Tibial artery (tissue), 4 donors: ENCODE data around the gene EID3.
"Not testable (repeated sequence)": the region's sequence is repeated elsewhere in the genome, so short reads cannot be mapped to it uniquely, and the experiment has no call there.

Source experiments
- DNase-seq, 2 donors: peaks; one replicate each; pipeline ENCODE4 v3.0.0-alpha.2; 2019
- H3K27ac ChIP-seq, 2 donors: fragments of 200-600 bp; sonication (generic) in 1 of 2; 1 replicate in 1 of 2; 2 replicates in 1 of 2; pipeline ENCODE4 v1.5.1; 2018 to 2019; ENCODE audit warnings: mild to moderate bottlenecking in 1 of 2
- H3K27me3 ChIP-seq, 2 donors: fragments of 200-600 bp; sonication (generic) in 1 of 2; one replicate each; pipeline versions ENCODE4 v1.5.1 to v1.6.0; 2016 to 2019
- H3K36me3 ChIP-seq, 3 donors: fragments of 200-600 bp; sonication (generic) in 2 of 3; one replicate each; pipeline ENCODE4 v1.5.1; 2016 to 2019; ENCODE audit warnings: mild to moderate bottlenecking in 2 of 3
- H3K4me1 ChIP-seq, 4 donors: fragments of 200-600 bp; sonication (generic) in 2 of 4; 1 replicate in 3 of 4; 2 replicates in 1 of 4; pipeline ENCODE4 v1.5.1; 2016 to 2019
- H3K4me3 ChIP-seq, 2 donors: fragments of 200-600 bp; sonication (generic) in 1 of 2; 1 replicate in 1 of 2; 2 replicates in 1 of 2; pipeline ENCODE4 v1.5.1; 2018 to 2019; ENCODE audit warnings: mild to moderate bottlenecking in 2 of 2
- H3K9me3 ChIP-seq, 3 donors: fragments of 200-600 bp; sonication (generic) in 1 of 3; one replicate each; pipeline ENCODE4 v1.5.1; 2016 to 2019
- intact Hi-C: fragments of 100-400 bp; cut with DNase I; formaldehyde crosslinking; loops from one replicate; pipeline ENCODE4 v1.15.0; 2023; ENCODE audit warnings: low total_unique reads
- TF ChIP-seq, protein P1 (sequence below), 2 experiments: fragments of 200-600 bp in 1 of 2; fragments of 450-650 bp in 1 of 2; IDR thresholded peaks; one replicate each; pipeline ENCODE4 v1.5.1; 2017 to 2019; ENCODE audit warnings: antibody characterized with exemption in 2 of 2, mild to moderate bottlenecking in 1 of 2, moderate library complexity in 1 of 2

EID3 gene

DNA sequence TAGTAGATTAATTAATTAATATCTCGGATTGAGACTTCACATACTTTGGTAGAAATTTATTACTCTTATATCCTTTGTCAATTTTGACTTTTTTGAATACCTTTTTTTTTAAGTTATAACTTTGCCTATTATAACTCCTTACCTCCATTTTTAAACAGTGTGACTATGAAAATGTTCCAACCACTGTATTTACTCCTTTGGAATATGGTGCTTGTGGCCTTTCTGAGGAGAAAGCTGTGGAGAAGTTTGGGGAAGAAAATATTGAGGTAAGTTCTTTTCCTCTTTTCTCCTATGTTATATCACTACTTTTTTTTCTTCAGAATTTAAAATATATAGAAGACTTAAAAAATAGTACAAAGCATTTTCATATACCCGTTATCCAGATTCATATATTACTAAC is 27.8 kb downstream of the EID3 start:
- Histone ChIP-seq H3K4me1 (no peaks in the 10 kb centered on the region), H3K27ac (no peak overlapping the region), H3K4me3 (no peak overlapping the region), H3K36me3 (peaks cover 79 to 87% (median 80%) of the 10 kb centered on the region in 3 donors), H3K27me3 (no peaks in the 10 kb centered on the region), H3K9me3 (no peaks in the 10 kb centered on the region)
- DNase-seq: no peak
- TF ChIP-seq, protein P1, sequence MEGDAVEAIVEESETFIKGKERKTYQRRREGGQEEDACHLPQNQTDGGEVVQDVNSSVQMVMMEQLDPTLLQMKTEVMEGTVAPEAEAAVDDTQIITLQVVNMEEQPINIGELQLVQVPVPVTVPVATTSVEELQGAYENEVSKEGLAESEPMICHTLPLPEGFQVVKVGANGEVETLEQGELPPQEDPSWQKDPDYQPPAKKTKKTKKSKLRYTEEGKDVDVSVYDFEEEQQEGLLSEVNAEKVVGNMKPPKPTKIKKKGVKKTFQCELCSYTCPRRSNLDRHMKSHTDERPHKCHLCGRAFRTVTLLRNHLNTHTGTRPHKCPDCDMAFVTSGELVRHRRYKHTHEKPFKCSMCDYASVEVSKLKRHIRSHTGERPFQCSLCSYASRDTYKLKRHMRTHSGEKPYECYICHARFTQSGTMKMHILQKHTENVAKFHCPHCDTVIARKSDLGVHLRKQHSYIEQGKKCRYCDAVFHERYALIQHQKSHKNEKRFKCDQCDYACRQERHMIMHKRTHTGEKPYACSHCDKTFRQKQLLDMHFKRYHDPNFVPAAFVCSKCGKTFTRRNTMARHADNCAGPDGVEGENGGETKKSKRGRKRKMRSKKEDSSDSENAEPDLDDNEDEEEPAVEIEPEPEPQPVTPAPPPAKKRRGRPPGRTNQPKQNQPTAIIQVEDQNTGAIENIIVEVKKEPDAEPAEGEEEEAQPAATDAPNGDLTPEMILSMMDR (IDR thresholded peaks at IDR 0.05): no peak
- intact Hi-C loops: no loop called here

DNA sequence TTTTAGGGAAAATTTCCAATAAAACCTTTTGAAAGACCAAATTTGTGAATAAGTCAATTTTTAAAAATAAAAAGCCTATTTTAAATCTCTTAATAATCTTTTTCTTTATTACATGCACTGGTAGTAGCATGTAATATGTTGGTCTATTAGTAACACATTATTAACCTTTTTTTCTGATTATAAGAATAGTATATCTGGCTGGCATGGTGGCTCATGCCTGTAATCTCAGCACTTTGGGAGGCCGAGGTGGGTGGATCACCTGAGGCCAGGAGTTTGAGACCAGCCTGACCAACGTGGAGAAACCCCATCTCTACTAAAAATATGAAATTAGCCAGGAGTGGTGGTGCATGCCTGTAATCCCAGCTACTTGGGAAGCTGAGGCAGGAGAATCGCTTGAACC is 28.7 kb downstream of the EID3 start:
- H3K27ac ChIP-seq, DNase-seq: not testable (repeated sequence)
- H3K36me3 ChIP-seq: peaks cover 78 to 87% (median 80%) of the 10 kb centered on the region in 3 donors

DNA sequence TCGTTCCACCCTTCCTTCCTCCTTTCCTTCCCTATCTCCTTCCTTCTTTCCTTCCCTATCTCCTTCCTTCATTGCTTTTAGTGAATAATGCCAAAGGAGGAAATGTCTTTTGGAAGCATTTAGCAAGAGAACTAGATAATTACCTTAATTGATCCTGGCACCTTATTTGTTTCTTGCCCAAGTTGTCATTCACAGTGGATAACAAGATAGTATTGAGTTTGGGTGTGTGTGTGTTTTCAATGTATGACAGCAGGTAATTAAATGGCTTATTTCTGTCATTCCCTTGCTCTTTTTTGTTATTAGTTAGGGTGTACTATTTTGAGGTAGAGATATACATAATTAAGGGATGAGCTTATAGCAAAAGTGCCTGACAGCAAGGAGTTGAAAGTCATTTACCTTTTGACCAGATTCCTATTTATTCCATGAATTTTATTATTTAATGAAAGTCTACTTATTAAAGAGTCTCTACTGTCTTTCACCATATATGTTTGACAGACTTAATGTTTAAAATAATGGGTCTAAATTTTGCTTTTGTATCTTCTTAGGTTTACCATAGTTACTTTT is 30.2 kb downstream of the EID3 start:
- intact Hi-C loops: no loop called here

More for the DNA sequence above, 28.7 kb downstream of the EID3 start:
- intact Hi-C loops, H3K4me3 ChIP-seq, H3K4me1 ChIP-seq, H3K27me3 ChIP-seq, H3K9me3 ChIP-seq: not testable (repeated sequence)

DNA sequence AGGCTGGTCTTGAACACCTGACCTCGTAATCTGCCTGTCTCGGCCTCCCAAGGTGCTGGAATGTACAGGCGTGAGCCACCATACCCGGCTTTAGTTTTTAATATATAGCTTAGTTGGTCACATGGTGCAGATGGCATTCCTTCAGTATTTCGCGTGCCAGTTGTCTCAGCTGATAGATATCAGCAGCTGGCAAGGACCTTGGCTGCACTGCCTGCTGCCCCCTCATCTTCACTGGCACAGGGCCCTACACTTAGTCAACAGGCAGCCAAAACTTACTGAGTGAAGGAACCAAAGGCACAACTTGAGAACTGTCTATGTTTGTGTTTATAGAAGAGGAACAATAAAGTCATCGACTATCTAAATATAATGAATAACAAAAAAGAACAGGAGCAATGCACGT is 31.0 kb downstream of the EID3 start:
- intact Hi-C loops: no loop called here
- Histone ChIP-seq H3K27ac (no peak overlapping the region), H3K4me3 (no peak overlapping the region), H3K36me3 (peaks cover 78 to 89% (median 80%) of the 10 kb centered on the region in 3 donors), H3K27me3 (no peaks in the 10 kb centered on the region), H3K4me1 (peaks cover 0 to 10% (median 2%) of the 10 kb centered on the region in 4 donors), H3K9me3 (no peaks in the 10 kb centered on the region)
- TF ChIP-seq, protein P1 (IDR thresholded peaks at IDR 0.05): no peak
- DNase-seq: no peak

More for the DNA sequence above, 30.2 kb downstream of the EID3 start:
- H3K27me3 ChIP-seq: no peaks in the 10 kb centered on the region
- H3K27ac ChIP-seq: no peak overlapping the region
- H3K9me3 ChIP-seq: no peaks in the 10 kb centered on the region
- peaks cover 0 to 2% (median 0%) of the 10 kb centered on the region in 4 donors for H3K4me1 ChIP-seq
- TF ChIP-seq, protein P1 (IDR thresholded peaks at IDR 0.05): no peak
- H3K36me3 ChIP-seq: peaks cover 78 to 89% (median 80%) of the 10 kb centered on the region in 3 donors
- no peak overlapping the region for H3K4me3 ChIP-seq
- DNase-seq: no peak

DNA sequence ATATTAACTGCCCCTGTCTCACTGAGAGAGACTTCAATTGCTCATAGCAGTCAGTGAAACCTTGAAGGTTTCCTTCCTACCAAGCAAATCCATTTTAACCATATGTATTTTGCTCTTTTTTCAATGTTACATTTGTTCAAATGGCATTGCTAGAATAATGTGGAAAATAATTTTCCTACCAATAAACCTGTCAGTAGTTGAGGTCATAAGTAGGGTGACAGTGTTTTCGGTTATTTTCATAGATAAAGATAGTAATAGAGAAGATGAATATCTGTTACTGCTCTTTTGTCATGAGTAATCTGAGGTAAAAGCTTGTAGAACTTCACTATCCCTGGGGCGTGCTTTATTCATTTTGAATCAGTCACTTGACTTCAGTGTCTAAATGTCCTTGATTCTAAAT is 32.6 kb downstream of the EID3 start:
- TF ChIP-seq, protein P1 (IDR thresholded peaks at IDR 0.05): no peak
- intact Hi-C loops: no loop called here
- Histone ChIP-seq H3K27me3 (no peaks in the 10 kb centered on the region), H3K4me1 (peaks cover 0 to 26% (median 13%) of the 10 kb centered on the region in 4 donors), H3K4me3 (no peak overlapping the region), H3K36me3 (peaks cover 79 to 90% (median 83%) of the 10 kb centered on the region in 3 donors), H3K27ac (no peak overlapping the region), H3K9me3 (no peaks in the 10 kb centered on the region)
- no peak for DNase-seq

DNA sequence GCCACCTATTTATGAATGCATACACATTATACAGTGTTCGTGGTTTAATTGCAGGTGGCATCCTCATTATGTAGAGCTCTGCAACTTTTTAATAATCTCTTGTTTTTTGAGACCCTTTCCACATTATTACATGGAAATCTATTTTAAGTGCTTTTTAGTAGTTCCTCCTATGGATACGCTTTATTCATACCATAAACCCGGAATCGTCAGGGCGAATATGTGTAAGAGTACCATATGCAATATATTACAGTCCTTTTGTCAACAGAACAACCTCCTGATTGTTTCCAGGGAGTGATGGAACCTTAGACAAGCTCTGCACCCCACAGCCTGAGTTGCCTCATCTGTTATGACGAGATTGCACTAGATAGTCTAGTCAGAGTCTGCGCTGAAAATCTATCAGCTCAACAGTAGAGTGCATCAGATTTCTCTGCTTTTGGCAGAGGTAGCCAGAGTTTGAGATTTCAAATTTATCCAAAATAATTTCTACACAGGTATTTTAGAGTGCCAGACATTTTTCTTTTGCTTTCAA is 33.6 kb downstream of the EID3 start:
- Histone ChIP-seq H3K27me3 (no peaks in the 10 kb centered on the region), H3K36me3 (peaks cover 81 to 93% (median 89%) of the 10 kb centered on the region in 3 donors), H3K4me3 (no peak overlapping the region), H3K4me1 (peaks cover 0 to 29% (median 14%) of the 10 kb centered on the region in 4 donors), H3K27ac (no peak overlapping the region), H3K9me3 (no peaks in the 10 kb centered on the region)
- TF ChIP-seq, protein P1 (IDR thresholded peaks at IDR 0.05): no peak
- intact Hi-C loops: no loop called here
- DNase-seq: no peak
